Stimulated activated CD8-positive, alpha-beta memory T cell treated with anti-CD3 and anti-CD28 coated beads, Interleukin-4, amount 100 ng/mL, for 24 hours (primary cell): ENCODE data around the gene ZBTB49.

ENCODE experiments used
- DNase-seq: peaks from one replicate; pipeline ENCODE4 v3.0.0-alpha.2; 2020; ENCODE audit warnings: low read depth

ZBTB49 gene

DNA sequence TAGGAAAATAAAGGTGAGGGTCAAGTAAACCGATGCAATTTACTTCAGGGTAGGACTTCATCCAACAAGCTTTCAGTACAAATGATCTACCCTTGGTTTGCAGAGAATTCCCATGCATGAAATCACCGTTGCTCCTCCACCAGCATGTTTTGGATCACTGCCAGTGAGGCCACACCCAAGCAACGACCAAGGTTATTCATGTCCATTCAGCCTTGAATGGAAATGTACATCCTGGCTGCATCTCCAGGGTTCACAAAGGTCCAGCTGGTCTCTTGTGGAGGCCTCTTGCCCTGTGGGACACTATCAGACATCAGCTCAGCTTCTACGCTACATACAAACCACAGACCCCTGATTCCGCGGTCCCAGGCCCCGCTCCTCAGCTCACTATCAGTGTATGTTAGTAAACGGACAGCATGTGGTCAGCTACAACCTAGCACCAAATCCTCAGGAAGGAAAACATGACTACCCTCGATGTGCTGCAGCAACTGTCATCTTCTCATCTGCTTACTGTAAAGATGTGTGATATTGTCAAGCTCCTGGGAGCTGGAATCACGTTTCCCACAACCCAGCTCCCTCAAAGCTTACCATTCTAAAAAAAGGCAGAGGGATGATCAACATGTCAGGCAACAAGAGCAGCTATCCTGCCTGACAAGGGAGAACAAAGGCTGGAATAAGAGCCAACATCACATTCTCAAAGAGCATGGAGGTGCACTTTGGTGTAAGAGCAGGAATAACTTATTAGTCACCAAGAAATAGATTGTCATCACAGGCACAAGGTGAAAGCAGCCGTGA, 5.0 kb upstream of the ZBTB49 start:
- DNase-seq = no peak

GRCh38 chr4:4288098-4288497, 2.0 kb upstream of the ZBTB49 start:
- no peak for DNase-seq

GRCh38 chr4:4289055-4289454, 996 bp upstream of the ZBTB49 start:
- DNase-seq = no peak

DNA sequence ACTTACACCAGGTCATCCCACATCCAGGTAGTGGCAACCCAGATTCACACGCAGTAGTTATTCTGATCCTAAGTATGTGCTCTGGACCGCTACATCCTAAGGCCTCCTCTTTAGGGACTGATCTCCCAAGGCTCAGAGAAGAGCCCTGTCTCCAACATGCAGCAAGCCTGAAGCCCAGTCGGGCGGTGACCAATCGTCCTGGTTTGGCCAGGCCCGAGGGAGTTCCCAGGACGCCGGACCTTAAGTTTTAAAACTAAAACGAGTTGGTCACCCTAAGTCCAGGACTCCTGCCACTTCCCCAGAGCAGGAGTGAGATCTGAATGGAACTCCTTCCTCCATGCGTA, 482 bp upstream of the ZBTB49 start:
- DNase-seq = no peak

- DNase-seq = no peak
Measured at GRCh38 chr4:4293279-4293678, 3.2 kb downstream of the ZBTB49 start.

- no peak for DNase-seq
Measured at GRCh38 chr4:4296283-4296846, 6.3 kb downstream of the ZBTB49 start.

GRCh38 chr4:4299006-4299405, 9.0 kb downstream of the ZBTB49 start:
- no peak for DNase-seq

DNA sequence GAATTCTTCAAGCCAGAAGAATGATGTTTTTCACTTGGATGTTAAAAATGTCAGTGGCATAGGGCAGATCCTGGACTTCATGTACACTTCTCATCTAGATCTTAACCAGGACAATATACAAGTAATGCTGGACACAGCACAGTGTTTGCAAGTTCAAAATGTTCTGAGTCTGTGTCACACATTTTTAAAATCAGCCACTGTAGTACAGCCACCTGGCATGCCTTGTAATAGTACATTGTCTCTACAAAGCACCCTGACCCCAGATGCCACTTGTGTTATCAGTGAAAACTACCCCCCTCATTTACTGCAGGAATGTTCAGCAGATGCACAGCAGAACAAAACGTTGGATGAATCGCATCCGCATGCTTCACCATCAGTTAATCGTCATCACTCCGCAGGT, 11.9 kb downstream of the ZBTB49 start:
- DNase-seq = no peak

DNA sequence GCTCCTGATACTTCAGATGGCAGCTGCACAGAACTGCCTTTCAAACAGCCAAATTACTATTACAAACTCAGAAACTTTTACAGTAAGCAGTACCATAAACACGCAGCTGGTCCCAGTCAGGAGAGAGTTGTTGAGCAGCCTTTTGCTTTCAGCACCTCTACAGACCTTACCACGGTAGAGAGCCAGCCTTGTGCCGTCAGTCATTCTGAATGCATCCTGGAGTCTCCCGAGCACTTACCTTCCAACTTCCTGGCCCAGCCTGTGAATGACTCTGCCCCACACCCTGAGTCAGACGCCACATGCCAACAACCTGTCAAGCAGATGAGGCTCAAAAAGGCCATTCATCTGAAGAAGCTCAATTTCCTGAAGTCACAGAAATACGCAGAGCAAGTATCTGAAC, 12.4 kb downstream of the ZBTB49 start:
- DNase-seq = no peak

GRCh38 chr4:4306920-4307319, 16.9 kb downstream of the ZBTB49 start:
- no peak for DNase-seq

- no peak for DNase-seq
Measured at GRCh38 chr4:4308800-4309441, 18.9 kb downstream of the ZBTB49 start.

- no peak for DNase-seq
Measured at GRCh38 chr4:4311193-4311592, 21.1 kb downstream of the ZBTB49 start.

DNA sequence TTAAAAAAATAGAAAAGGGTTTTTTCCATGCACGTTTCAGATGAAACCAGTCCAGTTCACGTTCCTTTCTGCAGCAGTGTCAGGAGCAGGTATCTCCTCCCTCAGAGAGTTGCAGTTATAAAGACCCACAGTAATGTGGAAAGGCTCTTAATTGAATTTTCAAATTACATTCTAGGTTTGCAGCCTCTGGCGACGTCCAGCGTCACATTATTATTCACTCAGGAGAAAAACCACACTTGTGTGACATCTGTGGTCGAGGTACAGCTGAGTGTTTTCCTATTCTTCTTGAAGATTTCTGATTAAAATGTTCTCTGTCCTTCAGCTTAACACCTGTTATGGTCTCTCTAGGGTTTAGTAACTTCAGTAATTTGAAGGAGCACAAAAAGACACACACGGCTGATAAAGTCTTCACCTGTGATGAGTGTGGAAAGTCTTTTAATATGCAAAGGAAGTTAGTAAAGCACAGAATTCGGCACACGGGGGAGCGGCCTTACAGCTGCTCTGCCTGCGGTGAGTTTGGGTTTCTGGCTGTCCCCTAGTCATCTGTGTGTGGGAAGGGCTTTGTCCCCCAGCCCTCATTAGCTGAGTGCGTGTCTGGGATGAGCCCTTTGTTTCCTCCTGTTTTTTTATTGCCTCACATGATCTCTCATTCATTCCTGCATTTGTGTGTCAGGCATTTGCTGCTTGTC, 25.6 kb downstream of the ZBTB49 start:
- DNase-seq = no peak

- no peak for DNase-seq
Measured at GRCh38 chr4:4316150-4316495, 26.1 kb downstream of the ZBTB49 start.

GRCh38 chr4:4317496-4318232, 27.6 kb downstream of the ZBTB49 start:
- DNase-seq = no peak

DNA sequence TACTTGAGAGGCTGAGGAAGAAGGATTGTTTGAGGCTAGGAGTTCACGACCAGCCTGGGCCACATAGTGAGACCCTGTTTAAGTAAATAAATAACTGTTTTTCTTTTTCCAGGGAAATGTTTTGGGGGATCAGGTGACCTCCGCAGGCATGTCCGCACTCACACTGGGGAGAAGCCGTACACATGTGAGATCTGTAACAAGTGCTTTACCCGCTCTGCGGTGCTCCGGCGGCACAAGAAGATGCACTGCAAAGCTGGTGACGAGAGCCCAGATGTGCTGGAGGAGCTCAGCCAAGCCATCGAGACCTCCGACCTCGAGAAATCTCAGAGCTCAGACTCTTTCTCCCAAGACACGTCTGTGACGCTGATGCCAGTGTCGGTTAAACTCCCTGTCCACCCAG, 30.5 kb downstream of the ZBTB49 start:
- no peak for DNase-seq

DNA sequence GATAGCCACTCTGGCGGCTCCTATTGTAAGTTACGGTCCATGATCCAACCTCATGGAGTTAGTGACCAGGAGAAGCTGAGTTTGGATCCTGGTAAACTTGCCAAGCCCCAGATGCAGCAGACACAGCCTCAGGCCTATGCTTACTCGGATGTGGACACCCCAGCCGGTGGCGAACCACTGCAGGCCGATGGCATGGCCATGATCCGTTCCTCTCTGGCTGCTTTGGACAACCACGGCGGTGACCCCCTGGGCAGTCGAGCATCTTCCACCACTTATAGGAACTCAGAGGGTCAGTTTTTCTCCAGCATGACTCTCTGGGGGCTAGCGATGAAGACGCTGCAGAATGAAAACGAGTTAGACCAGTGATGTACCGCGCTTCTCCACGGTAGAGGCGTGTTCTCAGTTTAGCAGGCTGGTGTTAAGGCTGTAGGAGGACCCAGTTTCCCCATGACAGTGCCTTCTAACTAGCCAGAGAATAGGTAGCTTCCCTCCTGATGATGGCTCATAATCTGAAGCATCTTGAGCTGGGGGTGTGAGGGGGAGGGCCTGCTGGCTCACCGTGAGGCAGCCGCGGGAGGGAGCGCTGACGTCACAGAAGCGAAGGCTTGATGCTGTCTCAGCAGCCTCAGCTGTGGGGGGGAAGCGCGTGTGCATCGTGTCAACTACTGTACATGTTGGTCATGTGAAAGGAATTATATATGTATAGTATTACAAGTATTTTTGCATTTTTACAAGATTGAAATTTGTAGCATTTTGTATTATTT, 31.1 kb downstream of the ZBTB49 start:
- DNase-seq = no peak

- no peak for DNase-seq
Measured at GRCh38 chr4:4321951-4322688, 32.1 kb downstream of the ZBTB49 start.

DNA sequence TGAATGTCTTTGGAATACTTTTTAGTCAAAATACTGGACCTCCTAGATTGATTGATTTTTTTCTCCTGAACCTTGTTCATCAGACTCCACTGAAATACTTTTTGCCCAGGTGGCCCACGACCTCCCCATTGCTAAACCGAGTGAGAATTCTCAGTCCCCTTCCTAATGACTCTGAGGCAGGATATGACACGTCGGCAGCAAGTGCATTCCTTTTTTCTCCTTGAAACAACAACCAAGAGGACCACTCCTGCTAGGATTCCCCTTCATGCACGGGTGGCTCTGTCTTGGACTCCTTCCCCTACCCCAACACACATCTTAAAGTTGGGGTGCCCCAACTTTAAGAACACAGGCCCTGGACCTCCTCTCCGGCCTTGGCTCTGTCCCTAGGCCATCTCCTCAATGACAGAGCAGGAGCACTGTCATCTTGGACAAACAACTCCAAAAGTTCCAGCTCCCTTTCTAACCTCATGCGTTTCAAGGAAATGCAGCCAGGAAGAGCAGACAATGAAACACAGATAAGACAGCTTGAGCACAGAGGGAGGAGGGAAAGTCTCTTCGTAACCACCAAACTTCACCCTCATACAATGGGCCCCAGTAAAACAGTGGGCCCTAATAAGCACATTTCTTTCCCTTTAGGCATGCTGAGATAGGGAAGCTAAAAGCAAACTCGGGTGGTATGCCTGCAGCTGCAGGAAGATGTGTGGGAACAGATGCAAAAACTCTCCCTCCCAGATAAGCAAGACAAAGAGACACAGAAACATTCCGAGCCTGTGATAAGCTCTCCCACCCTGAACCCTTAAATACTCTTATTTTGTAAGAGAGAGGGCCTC, 33.9 kb downstream of the ZBTB49 start:
- DNase-seq = no peak

DNA sequence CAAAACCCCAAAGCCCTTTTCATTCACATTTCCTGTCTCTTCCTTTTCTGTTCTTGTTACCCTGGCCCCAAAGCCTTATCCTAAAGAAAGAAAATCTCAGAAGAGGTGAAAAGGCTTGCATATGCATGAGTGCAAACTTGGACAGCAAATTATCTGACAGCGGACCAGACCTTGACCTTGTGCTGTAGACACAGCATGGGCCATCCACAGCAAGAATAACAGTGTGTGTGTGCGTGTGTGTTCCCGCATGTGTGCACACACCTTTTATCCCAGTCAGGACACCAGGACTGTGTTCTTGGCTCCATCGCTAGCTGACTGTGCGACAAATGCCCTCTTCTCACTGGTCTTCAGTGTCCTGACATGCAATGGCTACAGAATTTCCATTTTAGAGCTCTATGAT, 35.3 kb downstream of the ZBTB49 start:
- DNase-seq = no peak
